H1 (cell line): ENCODE measurements around the gene C9orf50. TPM values are rescaled to one million over a fixed set of nuclear protein-coding genes. Genes with fewer than 3 reads are reported as not detected.

Source experiments
- CTCF ChIA-PET: fragments of 300-600 bp; sonication (Branson Sonifier 250); formaldehyde crosslinking; loops from one replicate; lab custom pipeline; 2021; ENCODE audit not compliant: partially characterized antibody; lab: Charles Lee
- POLR2A ChIA-PET: fragments of 300-600 bp; sonication (Branson Sonifier 250); formaldehyde crosslinking; loops from one replicate; lab custom pipeline; 2021; ENCODE audit warnings: inconsistent platforms; ENCODE audit not compliant: partially characterized antibody; lab: Charles Lee
- DNase-seq, 2 experiments: peaks; one replicate each; pipeline versions ENCODE4 v3.0.0 to v3.0.0-alpha.2; 2010 to 2022; ENCODE audit warnings: low spot score in 2 of 2, low read depth in 1 of 2, mixed read lengths in 1 of 2
- FAIRE-seq: peaks from 2 replicates; lab custom pipeline; 2011; peaks lifted over from hg19 to GRCh38; lab: Jason Lieb, UNC
- H2AFZ ChIP-seq: 2 replicates; pipeline ENCODE4 v1.8.1; 2012; ENCODE audit warnings: low read length, inconsistent platforms
- H2AK5ac ChIP-seq: 2 replicates; pipeline ENCODE4 v1.6.1; 2013; ENCODE audit warnings: low read depth, low read length
- H2BK120ac ChIP-seq: replicated peaks from 2 replicates; pipeline ENCODE3; 2013; ENCODE audit warnings: low read depth, low read length, inconsistent platforms
- H2BK12ac ChIP-seq: 2 replicates; pipeline ENCODE4 v1.6.1; 2013; ENCODE audit warnings: low read depth, low read length
- H2BK15ac ChIP-seq: 2 replicates; pipeline ENCODE4 v1.6.1; 2013; ENCODE audit warnings: low read length
- H2BK20ac ChIP-seq: 2 replicates; pipeline ENCODE4 v1.6.1; 2013; ENCODE audit warnings: low read length
- H2BK5ac ChIP-seq: 2 replicates; pipeline ENCODE4 v1.6.1; 2013; ENCODE audit warnings: low read depth, low read length
- H3K14ac ChIP-seq: 2 replicates; pipeline ENCODE4 v1.6.1; 2013; ENCODE audit warnings: inconsistent platforms; ENCODE audit not compliant: insufficient read length
- H3K18ac ChIP-seq: 2 replicates; pipeline ENCODE4 v1.6.1; 2013; ENCODE audit warnings: low read length; ENCODE audit errors: extremely low read depth
- H3K23ac ChIP-seq: 2 replicates; pipeline ENCODE4 v1.6.1; 2013; ENCODE audit warnings: inconsistent platforms; ENCODE audit not compliant: insufficient read length
- H3K23me2 ChIP-seq: 2 replicates; pipeline ENCODE4 v1.6.1; 2013; ENCODE audit warnings: low read depth, low read length
- H3K27ac ChIP-seq: 2 replicates; pipeline ENCODE4 v1.6.1; 2011; ENCODE audit warnings: low read depth, low read length, inconsistent platforms
- H3K27me3 ChIP-seq, 4 experiments: replicated peaks in 1 of 4; 1 replicate in 1 of 4; 2 replicates in 3 of 4; pipeline versions ENCODE4 v1.6.1 to v1.8.1; 2011 to 2013; ENCODE audit warnings: low read length in 3 of 4, mild to moderate bottlenecking in 3 of 4, inconsistent platforms in 2 of 4, mixed read lengths in 2 of 4, moderate library complexity in 1 of 4; ENCODE audit not compliant: control insufficient read depth in 3 of 4, insufficient read depth in 3 of 4; ENCODE audit errors: extremely low read depth in 1 of 4
- H3K36me3 ChIP-seq, 4 experiments: 2 replicates each; pipeline versions ENCODE4 v1.6.1 to v1.8.1; 2011 to 2013; ENCODE audit warnings: mild to moderate bottlenecking in 4 of 4, low read length in 3 of 4, moderate library complexity in 2 of 4, control low read depth in 1 of 4, inconsistent platforms in 1 of 4; ENCODE audit not compliant: insufficient read depth in 4 of 4, control insufficient read depth in 2 of 4
- H3K4ac ChIP-seq: replicated peaks from 2 replicates; pipeline ENCODE3; 2013; ENCODE audit warnings: low read length, low read depth, mixed read lengths, inconsistent platforms; ENCODE audit not compliant: insufficient read length
- H3K4me1 ChIP-seq, 4 experiments: replicated peaks in 1 of 4; 1 replicate in 1 of 4; 2 replicates in 3 of 4; pipeline versions ENCODE4 v1.6.1 to v1.8.1; 2011 to 2013; ENCODE audit warnings: low read length in 3 of 4, inconsistent platforms in 2 of 4, mixed read lengths in 1 of 4; ENCODE audit not compliant: insufficient read depth in 4 of 4, control insufficient read depth in 3 of 4
- H3K4me2 ChIP-seq, 2 experiments: 2 replicates each; pipeline versions ENCODE4 v1.6.1 to v1.8.1; 2011 to 2013; ENCODE audit warnings: low read depth in 2 of 2, low read length in 2 of 2, control low read depth in 1 of 2, inconsistent platforms in 1 of 2, mild to moderate bottlenecking in 1 of 2; ENCODE audit not compliant: insufficient read depth in 1 of 2
- H3K4me3 ChIP-seq, 4 experiments: fragments of 200-600, 300-600 bp in 1 of 4; sonication (generic), shearing (Covaris generic), sonication (Bioruptor Twin) in 1 of 4; 2 replicates each; pipeline versions ENCODE4 v1.5.1 to v1.8.1; 2011 to 2016; ENCODE audit warnings: low read length in 4 of 4, low read depth in 3 of 4, control low read depth in 2 of 4, inconsistent platforms in 2 of 4, mild to moderate bottlenecking in 2 of 4, mixed read lengths in 1 of 4, moderate library complexity in 1 of 4; ENCODE audit not compliant: insufficient read depth in 2 of 4; ENCODE audit errors: extremely low read depth in 1 of 4
- H3K56ac ChIP-seq: replicated peaks from 2 replicates; pipeline ENCODE3; 2013; ENCODE audit warnings: low read depth, mild to moderate bottlenecking, mixed read lengths, low read length, inconsistent platforms; ENCODE audit not compliant: insufficient read length
- H3K79me1 ChIP-seq: 2 replicates; pipeline ENCODE4 v1.6.1; 2013; ENCODE audit warnings: low read depth, low read length, control low read depth
- H3K79me2 ChIP-seq, 2 experiments: 2 replicates each; pipeline versions ENCODE4 v1.6.1 to v1.8.1; 2012 to 2013; ENCODE audit warnings: low read length in 2 of 2, mild to moderate bottlenecking in 2 of 2, inconsistent platforms in 1 of 2; ENCODE audit not compliant: insufficient read depth in 2 of 2, control insufficient read depth in 1 of 2
- H3K9ac ChIP-seq, 4 experiments: replicated peaks in 1 of 4; 1 replicate in 1 of 4; 2 replicates in 3 of 4; pipeline versions ENCODE4 v1.6.1 to v1.8.1; 2011 to 2013; ENCODE audit warnings: low read depth in 3 of 4, low read length in 3 of 4, control low read depth in 2 of 4, mild to moderate bottlenecking in 2 of 4, moderate library complexity in 2 of 4, inconsistent platforms in 1 of 4; ENCODE audit errors: extremely low read depth in 1 of 4
- H3K9me3 ChIP-seq, 2 experiments: 2 replicates each; pipeline versions ENCODE4 v1.6.1 to v1.8.1; 2012 to 2013; ENCODE audit warnings: mild to moderate bottlenecking in 2 of 2, moderate library complexity in 2 of 2, control low read depth in 1 of 2, inconsistent platforms in 1 of 2, low read depth in 1 of 2, low read length in 1 of 2, mixed read lengths in 1 of 2; ENCODE audit not compliant: insufficient read depth in 2 of 2
- H4K20me1 ChIP-seq, 2 experiments: replicated peaks in 1 of 2; 2 replicates each; pipeline versions ENCODE3 to v1.8.1; 2011 to 2013; ENCODE audit warnings: inconsistent platforms in 2 of 2, low read length in 2 of 2, mild to moderate bottlenecking in 1 of 2; ENCODE audit not compliant: insufficient read depth in 2 of 2, control insufficient read depth in 1 of 2
- H4K5ac ChIP-seq: 2 replicates; pipeline ENCODE4 v1.6.1; 2013; ENCODE audit warnings: low read length, low read depth, mixed read lengths, inconsistent platforms; ENCODE audit not compliant: insufficient read length
- H4K8ac ChIP-seq: 2 replicates; pipeline ENCODE4 v1.8.0; 2013; ENCODE audit warnings: mild to moderate bottlenecking, moderate library complexity, low read length, inconsistent platforms; ENCODE audit not compliant: insufficient read depth; ENCODE audit errors: extremely low read depth
- H4K91ac ChIP-seq: replicated peaks from 2 replicates; pipeline ENCODE3; 2013; ENCODE audit warnings: low read length, mixed read lengths, inconsistent platforms; ENCODE audit not compliant: insufficient read length
- ATF3 ChIP-seq: IDR thresholded peaks from 2 replicates; pipeline ENCODE4 v1.6.1; 2011; ENCODE audit warnings: low read depth, mild to moderate bottlenecking, low read length; ENCODE audit not compliant: insufficient read depth
- CEBPB ChIP-seq: IDR thresholded peaks from 2 replicates; pipeline ENCODE4 v1.6.1; 2012; ENCODE audit warnings: low read depth, low read length
- CHD1 ChIP-seq: IDR thresholded peaks from 2 replicates; pipeline ENCODE4 v1.6.1; 2012; ENCODE audit warnings: low read depth, low read length, improper control_type of control experiment
- CREB1 ChIP-seq: IDR thresholded peaks from 2 replicates; pipeline ENCODE4 v1.6.1; 2012; ENCODE audit warnings: inconsistent platforms
- E2F6 ChIP-seq: IDR thresholded peaks from 2 replicates; pipeline ENCODE4 v1.6.1; 2012; ENCODE audit warnings: inconsistent platforms
- EP300 ChIP-seq, 2 experiments: IDR thresholded peaks; 1 replicate in 1 of 2; 2 replicates in 1 of 2; pipeline ENCODE4 v1.6.1; 2011 to 2012; ENCODE audit warnings: low read depth in 2 of 2, low read length in 2 of 2, mild to moderate bottlenecking in 2 of 2, borderline replicate concordance in 1 of 2, inconsistent platforms in 1 of 2, moderate library complexity in 1 of 2
- FOSL1 ChIP-seq: IDR thresholded peaks from 2 replicates; pipeline ENCODE4 v1.6.1; 2011; ENCODE audit warnings: mild to moderate bottlenecking, low read depth, low read length, moderate library complexity; ENCODE audit not compliant: insufficient read depth
- NANOG ChIP-seq: IDR thresholded peaks from 2 replicates; pipeline ENCODE4 v1.6.1; 2011; ENCODE audit warnings: low read length, low read depth, mild to moderate bottlenecking, inconsistent platforms; ENCODE audit not compliant: insufficient read depth, poor library complexity, severe bottlenecking
- RXRA ChIP-seq: IDR thresholded peaks from 2 replicates; pipeline ENCODE4 v1.6.1; 2011; ENCODE audit warnings: low read depth, mild to moderate bottlenecking, low read length, moderate library complexity; ENCODE audit not compliant: insufficient read depth
- SAP30 ChIP-seq: fragments of 300-600 bp; sonication (generic); IDR thresholded peaks from 2 replicates; pipeline ENCODE4 v1.7.1; 2012; ENCODE audit warnings: low read length, moderate library complexity, mild to moderate bottlenecking, inconsistent platforms; ENCODE audit not compliant: insufficient read depth, insufficient replicate concordance
- WGBS, 2 experiments: shearing (Covaris generic) in 1 of 2; methylation state at CpG; one replicate each; pipeline versions ENCODE4 v1.1.6 to v1.1.7; 2013 to 2015; ENCODE audit warnings: low lambda C conversion rate in 2 of 2, mixed read lengths in 2 of 2, inconsistent platforms in 1 of 2, low coverage in 1 of 2, missing lambda C conversion rate in 1 of 2; ENCODE audit not compliant: insufficient replicate concordance in 2 of 2, insufficient coverage in 1 of 2, insufficient read length in 1 of 2; ENCODE audit errors: extremely low coverage in 1 of 2, missing lambda C conversion rate in 1 of 2; 5-methylcytosine and 5-hydroxymethylcytosine counted together
- polyA plus RNA-seq, 7 experiments: library from polyadenylated mRNA; depleted of rRNA in 3 of 7; stranded (reverse) in 5 of 7; unstranded in 2 of 7; fragments of >200 nt in 5 of 7; fragments of 200-250 nt in 2 of 7; gene quantifications; 1 replicate in 5 of 7; 2 replicates in 1 of 7; 4 replicates in 1 of 7; pipeline versions ENCODE4 v1.2.1 to v1.2.3, GENCODE V29; 2011 to 2013; ENCODE audit warnings: missing spikeins in 2 of 7, mixed read lengths in 2 of 7
- total RNA-seq: library from RNA; stranded (reverse); fragmentation: NEBNext Ultra II Directional; extraction: Animal tissue kit (Norgen Biotek cat#: 25700); gene quantifications from 2 replicates; pipeline ENCODE4 v1.2.1, GENCODE V29; 2021

Gene C9orf50
- total and polyA plus RNA-seq, 2 of the 8 experiments (the other 6 are each of a cell fraction or from before 2014, with no cell fraction given) = not detected

DNA sequence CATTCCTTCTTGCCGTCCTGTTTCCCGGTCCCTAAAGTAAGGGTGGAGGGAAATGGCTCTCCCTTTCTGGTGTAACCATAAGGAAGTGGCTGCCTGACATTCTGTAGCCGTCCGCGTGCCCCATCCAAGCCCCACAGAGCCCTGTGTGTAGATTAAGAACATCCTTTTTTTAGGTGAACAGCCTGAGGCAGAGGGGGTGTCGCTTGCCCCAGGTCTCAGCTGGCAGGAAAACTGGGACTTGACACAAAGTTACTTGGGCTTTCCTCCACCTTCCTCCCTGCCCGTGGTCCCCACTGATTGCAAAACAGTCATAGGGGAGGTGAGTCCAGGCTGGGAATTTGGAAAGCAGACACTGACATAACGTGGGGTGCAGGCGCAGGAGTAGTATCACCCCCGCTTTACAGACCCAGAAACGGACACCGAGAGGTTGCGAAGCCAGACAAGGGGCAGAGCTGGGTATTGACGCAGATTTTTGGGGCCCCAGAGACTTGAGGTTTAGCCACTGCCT lies 22.8 kb downstream of the C9orf50 start:
- no peaks in the 10 kb centered on the region for H3K9me3 ChIP-seq
- DNase-seq (no peak), FAIRE-seq (no peak)
- no peak overlapping the region for H3K23ac ChIP-seq
- H3K56ac ChIP-seq = no peak overlapping the region
- H4K20me1 ChIP-seq = no peaks in the 10 kb centered on the region
- peak overlapping the region; percentile 90 for H3K18ac ChIP-seq
- H3K4me1 ChIP-seq = peaks cover 0 to 24% (median 17%) of the 10 kb centered on the region in 4 experiments; a peak in 6 of 7 replicates
- no peaks in the 10 kb centered on the region for H3K36me3 ChIP-seq
- H3K27ac ChIP-seq = no peak overlapping the region
- peak overlapping the region; percentile 51 for H2BK120ac ChIP-seq
- peak overlapping the region; percentile 63 for H4K5ac ChIP-seq
- no peaks in the 10 kb centered on the region for H3K79me2 ChIP-seq
- peak overlapping the region; percentile 88; the same call in 1 of the 2 replicates for H4K8ac ChIP-seq
- peak overlapping the region; percentile 24; the same call in 1 of the 2 replicates for H2AK5ac ChIP-seq
- CTCF ChIA-PET = interaction anchor here (0.6 to 3.6 kb wide), 8 partner anchors 8 to 463 kb away, joined by 3 to 12 read pairs (median 5); no protein-coding TSS in a partner anchor
- peak overlapping the region; percentile 5; the same call in 1 of the 2 replicates for H2BK20ac ChIP-seq
- peak overlapping the region; percentile 88 for H2BK15ac ChIP-seq
- POLR2A ChIA-PET = interaction anchor here (0.9 to 2.5 kb wide), 9 partner anchors 11 to 420 kb away, joined by 4 to 8 read pairs (median 6); partner anchors contain the start of gene IER5L
- peak overlapping the region; percentile 77; the same call in 1 of the 2 replicates for H2BK5ac ChIP-seq
- peaks cover 0 to 29% (median 17%) of the 10 kb centered on the region in 4 experiments; a peak in 6 of 7 replicates for H3K27me3 ChIP-seq
- peak overlapping the region; percentile 81 to 98 for H3K4me2 ChIP-seq
- peak overlapping the region; percentile 88; the same call in 1 of the 2 replicates for H2BK12ac ChIP-seq
- 62% methylated on average over 14 of the region's 14 CpGs; no CpG with 5 or more reads in 1 of the 2 experiments for WGBS, 2 experiments
- H3K4me3 ChIP-seq = peak overlapping the region; percentile 52 to 70 (median 55); a peak in 5 of 8 replicates
- H3K4ac ChIP-seq = peak overlapping the region; percentile 87
- H3K79me1 ChIP-seq = no peaks in the 10 kb centered on the region
- H4K91ac ChIP-seq = peak overlapping the region; percentile 2
- H3K9ac ChIP-seq = no peak overlapping the region
- no peak overlapping the region for H3K14ac ChIP-seq
- H3K23me2 ChIP-seq = peaks cover 10% of the 10 kb centered on the region; the same call in 1 of the 2 replicates
- H2AFZ ChIP-seq = no peak overlapping the region
- TF ChIP-seq CEBPB (no peak), ATF3 (no peak), EP300 (IDR thresholded peaks at IDR 0.05; ENCODE audit: borderline replicate concordance in 1 of 2, low read depth in 2 of 2, low read length in 2 of 2) (no peak), CREB1 (no peak), CHD1 (no peak), NANOG (no peak), SAP30 (no peak), E2F6 (no peak), RXRA (no peak), FOSL1 (no peak)
